Hepatocyte (in vitro differentiated cells): ENCODE data around the gene PPIA. TPM values are rescaled to one million over a fixed set of nuclear protein-coding genes. Genes with fewer than 3 reads are reported as not detected.

ENCODE experiments used
- DNase-seq: peaks from one replicate; pipeline ENCODE4 v3.0.0-alpha.2; 2016; ENCODE audit warnings: low spot score
- H2AFZ ChIP-seq: fragments of 200-600 bp; sonication (generic); 2 replicates; pipeline ENCODE4 v1.6.0; 2016; ENCODE audit warnings: antibody characterized with exemption, mild to moderate bottlenecking
- H3K27ac ChIP-seq: fragments of 200-600 bp; sonication (generic); 2 replicates; pipeline ENCODE4 v1.5.1; 2016; ENCODE audit warnings: mild to moderate bottlenecking
- H3K27me3 ChIP-seq: fragments of 200-600 bp; sonication (generic); 2 replicates; pipeline ENCODE4 v1.6.1; 2016
- H3K36me3 ChIP-seq: fragments of 200-600 bp; sonication (generic); replicated peaks from 2 replicates; pipeline ENCODE4 v1.5.1; 2016; ENCODE audit warnings: low read depth; ENCODE audit not compliant: insufficient read depth
- H3K4me1 ChIP-seq: fragments of 200-600 bp; sonication (generic); 2 replicates; pipeline ENCODE4 v1.5.1; 2016; ENCODE audit warnings: mild to moderate bottlenecking, moderate library complexity; ENCODE audit not compliant: insufficient read depth
- H3K4me2 ChIP-seq: fragments of 200-600 bp; sonication (generic); 2 replicates; pipeline ENCODE4 v1.6.0; 2016
- H3K4me3 ChIP-seq: fragments of 200-600 bp; sonication (generic); 2 replicates; pipeline ENCODE4 v1.5.1; 2016; ENCODE audit warnings: mild to moderate bottlenecking
- H3K79me2 ChIP-seq: fragments of 200-600 bp; sonication (generic); 2 replicates; pipeline ENCODE4 v1.6.0; 2017; ENCODE audit warnings: mild to moderate bottlenecking
- H3K9me2 ChIP-seq: fragments of 200-600 bp; sonication (generic); replicated peaks from 2 replicates; pipeline ENCODE4 v1.6.0; 2017; ENCODE audit warnings: mild to moderate bottlenecking; ENCODE audit not compliant: insufficient read depth
- H3K9me3 ChIP-seq: fragments of 200-600 bp; sonication (generic); 2 replicates; pipeline ENCODE4 v1.5.1; 2016; ENCODE audit warnings: low read depth, mild to moderate bottlenecking
- H4K20me1 ChIP-seq: fragments of 200-600 bp; sonication (generic); 2 replicates; pipeline ENCODE4 v1.6.0; 2016; ENCODE audit warnings: mild to moderate bottlenecking; ENCODE audit not compliant: insufficient read depth, poor library complexity, severe bottlenecking
- CTCF ChIP-seq: fragments of 200-600 bp; sonication (generic); IDR thresholded peaks from 2 replicates; pipeline ENCODE4 v1.5.1; 2016; ENCODE audit warnings: antibody characterized with exemption, mild to moderate bottlenecking; ENCODE audit not compliant: poor library complexity
- EZH2 ChIP-seq: fragments of 200-600 bp; sonication (generic); IDR thresholded peaks from 2 replicates; pipeline ENCODE4 v1.6.1; 2016; ENCODE audit warnings: antibody characterized with exemption, mild to moderate bottlenecking, borderline replicate concordance
- EZH2phosphoT487 ChIP-seq: fragments of 200-600 bp; sonication (generic); IDR thresholded peaks from one replicate; pipeline ENCODE4 v1.6.1; 2018; ENCODE audit warnings: antibody characterized with exemption, mild to moderate bottlenecking, low read depth, moderate library complexity; ENCODE audit not compliant: unreplicated experiment, severe bottlenecking
- WGBS: methylation state at CpG from one replicate; pipeline ENCODE4 v1.1.6; 2016; ENCODE audit warnings: low lambda C conversion rate; ENCODE audit errors: missing lambda C conversion rate; 5-methylcytosine and 5-hydroxymethylcytosine counted together
- polyA plus RNA-seq: library from polyadenylated mRNA; unstranded; fragments of >200 nt; fragmentation: Nextera tagmentation; extraction: Ambion mirVana; gene quantifications from 2 replicates; pipeline ENCODE4 v1.2.1, GENCODE V29; 2016
- total RNA-seq: library from RNA; depleted of rRNA; stranded (reverse); fragments of >200 nt; gene quantifications from 2 replicates; pipeline ENCODE4 v1.2.3, GENCODE V29; 2014

PPIA gene
- total and polyA plus RNA-seq, 2 experiments from 2014 or later, result 2,123 to 2,189 TPM

- Histone ChIP-seq H2AFZ (no peak overlapping the region), H3K4me2 (no peak overlapping the region)
- TF ChIP-seq EZH2 (no peak), EZH2phosphoT487 (no peak), CTCF (no peak)
Measured at GRCh38 chr7:44775383-44776107, 20.9 kb upstream of the PPIA start.

GRCh38 chr7:44776211-44776610, 20.3 kb upstream of the PPIA start:
- no peaks in the 10 kb centered on the region for H4K20me1 ChIP-seq
- H2AFZ ChIP-seq, result no peak overlapping the region
- H3K4me2 ChIP-seq, result no peak overlapping the region
- TF ChIP-seq EZH2, result no peak
- no peak for TF ChIP-seq CTCF
- no peak for TF ChIP-seq EZH2phosphoT487
- no peaks in the 10 kb centered on the region for H3K27me3 ChIP-seq
- H3K27ac ChIP-seq, result no peak overlapping the region
- H3K9me3 ChIP-seq, result no peaks in the 10 kb centered on the region
- H3K4me1 ChIP-seq, result no peaks in the 10 kb centered on the region
- no peaks in the 10 kb centered on the region for H3K36me3 ChIP-seq
- no peak for DNase-seq
- no peaks in the 10 kb centered on the region for H3K79me2 ChIP-seq
- H3K9me2 ChIP-seq, result no peaks in the 10 kb centered on the region
- H3K4me3 ChIP-seq, result no peak overlapping the region
- 79% methylated on average over 3 of the region's 3 CpGs for WGBS

More at GRCh38 chr7:44775383-44776107, 20.9 kb upstream of the PPIA start:
- no peak for DNase-seq
- H3K4me3 ChIP-seq, result no peak overlapping the region
- H4K20me1 ChIP-seq, result no peaks in the 10 kb centered on the region
- no peaks in the 10 kb centered on the region for H3K9me2 ChIP-seq
- 90% methylated on average over 6 of the region's 6 CpGs for WGBS
- no peaks in the 10 kb centered on the region for H3K4me1 ChIP-seq
- H3K36me3 ChIP-seq, result no peaks in the 10 kb centered on the region
- no peaks in the 10 kb centered on the region for H3K27me3 ChIP-seq
- no peaks in the 10 kb centered on the region for H3K79me2 ChIP-seq
- no peak overlapping the region for H3K27ac ChIP-seq
- no peaks in the 10 kb centered on the region for H3K9me3 ChIP-seq

- H3K4me2 ChIP-seq, result no peak overlapping the region
- H3K4me3 ChIP-seq, result no peak overlapping the region
- H3K27me3 ChIP-seq, result no peaks in the 10 kb centered on the region
- no peaks in the 10 kb centered on the region for H3K9me2 ChIP-seq
- no peaks in the 10 kb centered on the region for H3K9me3 ChIP-seq
- no peaks in the 10 kb centered on the region for H3K79me2 ChIP-seq
- TF ChIP-seq EZH2 (no peak), EZH2phosphoT487 (no peak), CTCF (no peak)
- H2AFZ ChIP-seq, result no peak overlapping the region
- no peaks in the 10 kb centered on the region for H4K20me1 ChIP-seq
- H3K27ac ChIP-seq, result no peak overlapping the region
- 95% methylated on average over 1 of the region's 1 CpG for WGBS
- H3K4me1 ChIP-seq, result no peaks in the 10 kb centered on the region
- DNase-seq, result no peak
- no peaks in the 10 kb centered on the region for H3K36me3 ChIP-seq
Measured at GRCh38 chr7:44782460-44782859, 14.0 kb upstream of the PPIA start.
